NCI-H146 (cell line): ENCODE data around the gene CDYL2.

ENCODE experiments used
- DNase-seq: peaks from one replicate; lab custom pipeline; 2025; lab: John Stamatoyannopoulos, UW

CDYL2 gene

GRCh38 chr16:80622007-80622406, 182.4 kb downstream of the CDYL2 start:
- no peak for DNase-seq

GRCh38 chr16:80620736-80621605, 183.4 kb downstream of the CDYL2 start:
- no peak for DNase-seq

- DNase-seq = no peak
Measured at GRCh38 chr16:80619824-80620223, 184.6 kb downstream of the CDYL2 start.

- no peak for DNase-seq
Measured at GRCh38 chr16:80618862-80619648, 185.3 kb downstream of the CDYL2 start.

- no peak for DNase-seq
Measured at GRCh38 chr16:80616362-80616761, 188.0 kb downstream of the CDYL2 start.

GRCh38 chr16:80615735-80616134, 188.7 kb downstream of the CDYL2 start:
- DNase-seq = no peak

GRCh38 chr16:80614908-80615671, 189.3 kb downstream of the CDYL2 start:
- DNase-seq = no peak

GRCh38 chr16:80612461-80613017, 191.9 kb downstream of the CDYL2 start:
- DNase-seq = no peak

- DNase-seq = no peak
Measured at GRCh38 chr16:80611930-80612327, 192.5 kb downstream of the CDYL2 start.

GRCh38 chr16:80611171-80611929, 193.0 kb downstream of the CDYL2 start:
- DNase-seq = no peak

- no peak for DNase-seq
Measured at GRCh38 chr16:80610481-80611156, 193.8 kb downstream of the CDYL2 start.

- no peak for DNase-seq
Measured at GRCh38 chr16:80608946-80609345, 195.5 kb downstream of the CDYL2 start.

- DNase-seq = no peak
Measured at GRCh38 chr16:80607204-80607603, 197.2 kb downstream of the CDYL2 start.

GRCh38 chr16:80606221-80606766, 198.1 kb downstream of the CDYL2 start:
- DNase-seq = no peak

- no peak for DNase-seq
Measured at GRCh38 chr16:80604600-80605355, 199.6 kb downstream of the CDYL2 start.

- no peak for DNase-seq
Measured at GRCh38 chr16:80602894-80603293, 201.5 kb downstream of the CDYL2 start.

- no peak for DNase-seq
Measured at GRCh38 chr16:80601182-80601581, 203.2 kb downstream of the CDYL2 start.

- no peak for DNase-seq
Measured at GRCh38 chr16:80599466-80599865, 204.9 kb downstream of the CDYL2 start.

- no peak for DNase-seq
Measured at GRCh38 chr16:80596507-80597207, 207.7 kb downstream of the CDYL2 start.
